ENCODE measurements around the gene ENHO. TPM values are rescaled to one million over a fixed set of nuclear protein-coding genes. Genes with fewer than 3 reads are reported as not detected.

The ENHO gene
- polyA plus RNA-seq, 3 donors = 2.3 to 3.2 (median 2.7) TPM

- Histone ChIP-seq H4K20me1 (ENCODE audit: insufficient read depth, low read length) (no peaks in the 10 kb centered on the region), H3K9ac (ENCODE audit: insufficient read depth, low read length, poor library complexity, severe bottlenecking) (peak overlapping the region; percentile 69), H3K4me1 (ENCODE audit: control insufficient read depth in 1 of 2, insufficient read depth in 2 of 2, low read length in 2 of 2) (peaks cover 45 to 51% of the 10 kb centered on the region in 2 donors), H3K9me3 (replicated peaks in 1 of 2; ENCODE audit: control insufficient read depth in 1 of 2, insufficient read depth in 1 of 2, low read length in 2 of 2) (no peaks in the 10 kb centered on the region), H2AFZ (ENCODE audit: insufficient read depth, low read depth, low read length, poor library complexity, severe bottlenecking) (peak overlapping the region; percentile 59), H3K27me3 (ENCODE audit: control insufficient read depth in 2 of 2, insufficient read depth in 2 of 2, low read length in 2 of 2) (peaks cover 5 to 34% of the 10 kb centered on the region in 2 donors), H3K27ac (ENCODE audit: low read depth in 1 of 2, low read length in 2 of 2) (no peak overlapping the region), H3K4me2 (replicated peaks; ENCODE audit: extremely low read depth, low read length, poor library complexity, severe bottlenecking) (peak overlapping the region; percentile 85), H3K36me3 (replicated peaks in 1 of 2; ENCODE audit: control insufficient read depth in 1 of 2, insufficient read depth in 2 of 2, low read length in 2 of 2) (no peaks in the 10 kb centered on the region), H3K4me3 (replicated peaks in 1 of 3; ENCODE audit: low read depth in 2 of 3, low read length in 3 of 3) (peak overlapping the region; percentile 30 to 74 (median 36)), H3K79me2 (ENCODE audit: insufficient read depth, low read length) (no peaks in the 10 kb centered on the region)
- H3K4me1 Mint-ChIP-seq = peaks cover 37% of the 10 kb centered on the region
- WGBS (ENCODE audit: insufficient coverage) = 21% methylated on average over 29 of the region's 31 CpGs
- peaks cover 26 to 35% (median 29%) of the 10 kb centered on the region in 3 donors for H3K27me3 Mint-ChIP-seq (ENCODE audit: low read depth in 3 of 3)
- peaks cover 0 to 2% of the 10 kb centered on the region in 2 donors for H3K36me3 Mint-ChIP-seq
- no peak overlapping the region for H3K27ac Mint-ChIP-seq
- DNase-seq = no peak
- peak overlapping the region; percentile 72 to 89 for H3K4me3 Mint-ChIP-seq
- no peak for TF ChIP-seq CTCF (IDR thresholded peaks at IDR 0.05)
- H3K9me3 Mint-ChIP-seq = peaks cover 0 to 2% (median 0%) of the 10 kb centered on the region in 7 donors
- intact Hi-C loops (cut with micrococcal nuclease) = loop anchor here (5.0 kb wide), 2 partner anchors 65 to 145 kb away; partner anchors contain the start of genes DNAI1 (in 1 of the 2), FAM219A (in 1 of the 2) and MYORG (in 1 of the 2)
Measured at GRCh38 chr9:34522091-34522887, 501 bp downstream of the ENHO start.

- Histone ChIP-seq H3K36me3 (replicated peaks in 1 of 2; ENCODE audit: control insufficient read depth in 1 of 2, insufficient read depth in 2 of 2, low read length in 2 of 2) (no peaks in the 10 kb centered on the region), H3K9me3 (replicated peaks in 1 of 2; ENCODE audit: control insufficient read depth in 1 of 2, insufficient read depth in 1 of 2, low read length in 2 of 2) (no peaks in the 10 kb centered on the region), H3K4me3 (replicated peaks in 1 of 3; ENCODE audit: low read depth in 2 of 3, low read length in 3 of 3) (no peak overlapping the region), H3K27ac (ENCODE audit: low read depth in 1 of 2, low read length in 2 of 2) (no peak overlapping the region), H4K20me1 (ENCODE audit: insufficient read depth, low read length) (no peaks in the 10 kb centered on the region), H3K27me3 (ENCODE audit: control insufficient read depth in 2 of 2, insufficient read depth in 2 of 2, low read length in 2 of 2) (peaks cover 5 to 34% of the 10 kb centered on the region in 2 donors), H3K9ac (ENCODE audit: insufficient read depth, low read length, poor library complexity, severe bottlenecking) (no peak overlapping the region), H3K4me2 (replicated peaks; ENCODE audit: extremely low read depth, low read length, poor library complexity, severe bottlenecking) (no peak overlapping the region), H3K4me1 (ENCODE audit: control insufficient read depth in 1 of 2, insufficient read depth in 2 of 2, low read length in 2 of 2) (peaks cover 45 to 53% of the 10 kb centered on the region in 2 donors), H2AFZ (ENCODE audit: insufficient read depth, low read depth, low read length, poor library complexity, severe bottlenecking) (no peak overlapping the region), H3K79me2 (ENCODE audit: insufficient read depth, low read length) (no peaks in the 10 kb centered on the region)
- Mint-ChIP-seq H3K4me1 (peaks cover 39% of the 10 kb centered on the region), H3K4me3 (no peak overlapping the region), H3K27me3 (ENCODE audit: low read depth in 3 of 3) (peaks cover 24 to 39% (median 29%) of the 10 kb centered on the region in 3 donors), H3K27ac (no peak overlapping the region), H3K36me3 (peaks cover 0 to 2% of the 10 kb centered on the region in 2 donors), H3K9me3 (peaks cover 0 to 2% (median 0%) of the 10 kb centered on the region in 7 donors)
- TF ChIP-seq CTCF (IDR thresholded peaks at IDR 0.05) = no peak
- DNase-seq = no peak
- WGBS (ENCODE audit: insufficient coverage) = 97% methylated on average over 7 of the region's 11 CpGs
- intact Hi-C loops (cut with micrococcal nuclease) = loop anchor here (5.0 kb wide), 2 partner anchors 64 to 144 kb away; partner anchors contain the start of genes DNAI1 (in 1 of the 2), FAM219A (in 1 of the 2) and MYORG (in 1 of the 2)
Measured at GRCh38 chr9:34521406-34522045, 1.3 kb downstream of the ENHO start.

Data from CD14-positive monocyte (primary cell).